OCI-LY7 (cell line): ENCODE results near the gene TGFB1. TPM values are rescaled to one million over a fixed set of nuclear protein-coding genes. Genes with fewer than 3 reads are reported as not detected.

Experiments
- BruUV-seq: library from RNA; stranded (reverse); fragments of 400-500 nt; replicated peaks from 2 replicates; lab custom pipeline; 2021; lab: Mats Ljungman, UMichigan
- CTCF ChIA-PET: fragments of 300-600 bp; sonication (Branson Sonifier 250); formaldehyde crosslinking; loops from one replicate; lab custom pipeline; 2022; ENCODE audit warnings: antibody characterized with exemption; ENCODE audit not compliant: unreplicated experiment; lab: Charles Lee
- POLR2A ChIA-PET: fragments of 300-600 bp; sonication (Branson Sonifier 250); formaldehyde crosslinking; loops from one replicate; lab custom pipeline; 2022; ENCODE audit warnings: antibody characterized with exemption; lab: Charles Lee
- DNase-seq: peaks from one replicate; pipeline ENCODE4 v3.0.0-alpha.2; 2015; ENCODE audit warnings: low spot score
- H2AFZ ChIP-seq: fragments of 200-600 bp; sonication (generic), shearing (Covaris generic); 2 replicates; pipeline ENCODE4 v1.6.1; 2014; ENCODE audit warnings: mild to moderate bottlenecking, antibody characterized with exemption, low read length, moderate library complexity
- H3K27ac ChIP-seq: fragments of 200-600 bp; sonication (generic); 2 replicates; pipeline ENCODE4 v1.5.1; 2014; ENCODE audit warnings: mixed run types, low read depth, mild to moderate bottlenecking, moderate library complexity, low read length, inconsistent platforms; ENCODE audit not compliant: poor library complexity, severe bottlenecking
- H3K36me3 ChIP-seq: fragments of 200-600 bp; sonication (generic); 2 replicates; pipeline ENCODE4 v1.6.1; 2014; ENCODE audit warnings: mild to moderate bottlenecking, antibody characterized with exemption, low read length, moderate library complexity, mixed read lengths; ENCODE audit not compliant: insufficient read depth
- H3K4me1 ChIP-seq: fragments of 200-600 bp; sonication (generic); 2 replicates; pipeline ENCODE4 v1.5.1; 2014; ENCODE audit warnings: mild to moderate bottlenecking, low read length; ENCODE audit not compliant: insufficient read depth, poor library complexity, severe bottlenecking
- H3K4me2 ChIP-seq: fragments of 200-600 bp; sonication (generic); 2 replicates; pipeline ENCODE4 v1.6.1; 2014; ENCODE audit warnings: mild to moderate bottlenecking, low read length
- H3K4me3 ChIP-seq: fragments of 200-600 bp; sonication (generic); 2 replicates; pipeline ENCODE4 v1.5.1; 2014; ENCODE audit warnings: mild to moderate bottlenecking, low read depth, low read length; ENCODE audit not compliant: poor library complexity, severe bottlenecking
- H3K79me2 ChIP-seq: fragments of 200-600 bp; sonication (generic); 2 replicates; pipeline ENCODE4 v1.6.1; 2016; ENCODE audit warnings: low read depth, mild to moderate bottlenecking, low read length, moderate library complexity, mixed read lengths; ENCODE audit not compliant: insufficient read depth
- H3K9me2 ChIP-seq: fragments of 200-600 bp; sonication (generic); 2 replicates; pipeline ENCODE4 v1.6.1; 2016; ENCODE audit warnings: mild to moderate bottlenecking, low read length, mixed read lengths; ENCODE audit not compliant: insufficient read depth
- H3K9me3 ChIP-seq: fragments of 200-600 bp; sonication (generic); 2 replicates; pipeline ENCODE4 v1.6.1; 2014; ENCODE audit warnings: mild to moderate bottlenecking, mixed run types, low read length, mixed read lengths
- H4K20me1 ChIP-seq: fragments of 200-600 bp; sonication (generic); 2 replicates; pipeline ENCODE4 v1.6.1; 2014; ENCODE audit warnings: mild to moderate bottlenecking, antibody characterized with exemption, low read length, moderate library complexity, mixed read lengths; ENCODE audit not compliant: insufficient read depth
- EZH2phosphoT487 ChIP-seq: fragments of 200-600 bp; sonication (generic); IDR thresholded peaks from 2 replicates; pipeline ENCODE4 v1.6.1; 2018; ENCODE audit warnings: low read depth, borderline replicate concordance, mild to moderate bottlenecking, mixed run types, antibody characterized with exemption, low read length, moderate library complexity, mixed read lengths
- intact Hi-C: fragments of 100-400 bp; cut with micrococcal nuclease; formaldehyde crosslinking; loops from one replicate; pipeline ENCODE4 v1.10.0; 2022; ENCODE audit not compliant: unreplicated experiment
- total RNA-seq, 2 experiments: library from RNA; depleted of rRNA in 1 of 2; stranded (reverse); fragments of >200 nt in 1 of 2; shearing (Covaris generic) in 1 of 2; gene quantifications; 2 replicates each; pipeline ENCODE4 v1.2.3, GENCODE V29; 2014 to 2022
- TF ChIP-seq, protein P1 (sequence below): fragments of 200-600 bp; sonication (generic); conservative IDR thresholded peaks from 2 replicates; pipeline ENCODE4 v1.5.1; 2014; ENCODE audit warnings: mild to moderate bottlenecking, antibody characterized with exemption, low read length, moderate library complexity, mixed read lengths

Gene TGFB1
- total RNA-seq, 2 experiments from 2014 or later: 15.5 to 88.8 TPM

DNA sequence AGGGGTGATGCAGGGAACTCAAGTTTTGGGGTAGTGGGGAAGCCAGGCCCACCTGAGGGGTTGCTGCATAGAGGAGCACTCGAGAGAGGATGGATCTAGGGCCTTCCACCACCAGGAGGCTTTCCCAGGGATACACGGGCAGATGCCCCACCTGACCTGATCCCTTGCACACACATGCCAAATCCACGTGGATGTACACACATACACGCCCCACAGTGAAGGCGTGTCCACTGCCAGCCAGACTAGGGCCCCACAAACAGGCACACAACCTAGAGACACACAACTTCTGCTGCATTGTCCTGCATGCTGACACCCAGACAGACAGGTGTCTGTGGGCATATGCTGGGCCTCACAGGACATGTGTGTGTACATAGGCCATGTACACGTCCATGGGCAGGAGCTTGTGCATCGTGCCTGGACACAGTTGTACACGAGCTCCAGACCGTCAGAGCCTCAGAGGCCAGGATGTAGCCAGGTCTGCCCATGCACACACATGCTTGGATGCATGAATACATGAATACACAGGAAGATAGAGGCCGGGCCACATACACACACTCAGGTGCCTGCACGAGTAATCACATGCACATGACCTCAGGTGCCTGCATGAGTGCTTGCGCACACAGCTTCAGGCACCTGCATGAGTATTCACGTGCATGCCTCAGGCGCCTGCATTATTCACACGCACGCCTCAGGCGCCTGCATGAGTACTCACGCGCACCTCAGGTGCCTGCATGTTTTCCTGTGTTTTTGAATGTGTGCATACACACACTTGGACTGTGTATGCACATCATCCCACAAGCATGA lies 34.8 kb downstream of the TGFB1 start:
- Histone ChIP-seq H3K36me3 (peaks cover 83% of the 10 kb centered on the region), H3K9me2 (no peaks in the 10 kb centered on the region), H3K27ac (no peak overlapping the region), H4K20me1 (no peaks in the 10 kb centered on the region; the same call in 1 of the 2 replicates), H3K4me1 (no peaks in the 10 kb centered on the region), H3K79me2 (no peaks in the 10 kb centered on the region), H3K4me3 (no peak overlapping the region), H3K9me3 (no peaks in the 10 kb centered on the region), H2AFZ (no peak overlapping the region), H3K4me2 (no peak overlapping the region)
- no peak for TF ChIP-seq EZH2phosphoT487
- TF ChIP-seq, protein P1, sequence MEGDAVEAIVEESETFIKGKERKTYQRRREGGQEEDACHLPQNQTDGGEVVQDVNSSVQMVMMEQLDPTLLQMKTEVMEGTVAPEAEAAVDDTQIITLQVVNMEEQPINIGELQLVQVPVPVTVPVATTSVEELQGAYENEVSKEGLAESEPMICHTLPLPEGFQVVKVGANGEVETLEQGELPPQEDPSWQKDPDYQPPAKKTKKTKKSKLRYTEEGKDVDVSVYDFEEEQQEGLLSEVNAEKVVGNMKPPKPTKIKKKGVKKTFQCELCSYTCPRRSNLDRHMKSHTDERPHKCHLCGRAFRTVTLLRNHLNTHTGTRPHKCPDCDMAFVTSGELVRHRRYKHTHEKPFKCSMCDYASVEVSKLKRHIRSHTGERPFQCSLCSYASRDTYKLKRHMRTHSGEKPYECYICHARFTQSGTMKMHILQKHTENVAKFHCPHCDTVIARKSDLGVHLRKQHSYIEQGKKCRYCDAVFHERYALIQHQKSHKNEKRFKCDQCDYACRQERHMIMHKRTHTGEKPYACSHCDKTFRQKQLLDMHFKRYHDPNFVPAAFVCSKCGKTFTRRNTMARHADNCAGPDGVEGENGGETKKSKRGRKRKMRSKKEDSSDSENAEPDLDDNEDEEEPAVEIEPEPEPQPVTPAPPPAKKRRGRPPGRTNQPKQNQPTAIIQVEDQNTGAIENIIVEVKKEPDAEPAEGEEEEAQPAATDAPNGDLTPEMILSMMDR: no peak
- intact Hi-C loops: no loop called here
- BruUV-seq: no TSS peak
- DNase-seq: no peak
- CTCF ChIA-PET: no interaction called here
- POLR2A ChIA-PET: no interaction called here

DNA sequence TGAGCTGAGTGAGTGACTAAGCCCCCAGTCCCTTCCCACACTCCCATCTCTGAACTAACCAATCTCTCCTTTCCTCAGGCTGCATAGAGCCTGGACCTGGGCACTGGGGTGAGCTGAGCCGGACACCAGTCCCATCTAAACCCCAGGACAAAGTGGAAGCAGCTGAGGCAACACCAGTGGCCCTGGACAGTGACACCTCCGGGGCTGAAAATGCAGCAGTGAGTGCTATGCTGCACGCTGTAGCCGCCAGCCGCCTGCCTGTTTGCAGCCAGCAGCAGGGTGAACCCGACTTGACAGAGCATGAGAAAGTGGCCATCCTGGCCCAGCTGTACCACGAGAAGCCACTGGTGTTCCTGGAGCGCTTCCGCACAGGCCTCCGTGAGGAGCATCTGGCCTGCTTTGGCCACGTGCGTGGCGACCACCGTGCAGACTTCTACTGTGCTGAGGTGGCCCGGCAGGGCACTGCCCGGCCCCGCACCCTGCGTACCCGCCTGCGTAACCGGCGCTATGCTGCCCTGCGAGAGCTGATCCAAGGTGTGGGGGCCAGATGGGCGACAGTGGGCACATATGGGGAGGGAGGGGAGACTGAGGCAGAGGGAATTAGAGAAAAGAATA lies 37.3 kb downstream of the TGFB1 start:
- TF ChIP-seq EZH2phosphoT487: no peak
- TF ChIP-seq, protein P1: no peak
- DNase-seq: no peak
- no peaks in the 10 kb centered on the region for H3K9me3 ChIP-seq
- ChIA-PET POLR2A (no interaction called here), CTCF (no interaction called here)
- no peak overlapping the region for H3K4me2 ChIP-seq
- no TSS peak for BruUV-seq
- no peaks in the 10 kb centered on the region for H4K20me1 ChIP-seq
- H3K27ac ChIP-seq: no peak overlapping the region
- no peaks in the 10 kb centered on the region for H3K9me2 ChIP-seq
- no peak overlapping the region for H3K4me3 ChIP-seq
- H2AFZ ChIP-seq: no peak overlapping the region
- peaks cover 87% of the 10 kb centered on the region for H3K36me3 ChIP-seq
- peaks cover 3% of the 10 kb centered on the region for H3K4me1 ChIP-seq
- intact Hi-C loops: no loop called here
- H3K79me2 ChIP-seq: peaks cover 7% of the 10 kb centered on the region

DNA sequence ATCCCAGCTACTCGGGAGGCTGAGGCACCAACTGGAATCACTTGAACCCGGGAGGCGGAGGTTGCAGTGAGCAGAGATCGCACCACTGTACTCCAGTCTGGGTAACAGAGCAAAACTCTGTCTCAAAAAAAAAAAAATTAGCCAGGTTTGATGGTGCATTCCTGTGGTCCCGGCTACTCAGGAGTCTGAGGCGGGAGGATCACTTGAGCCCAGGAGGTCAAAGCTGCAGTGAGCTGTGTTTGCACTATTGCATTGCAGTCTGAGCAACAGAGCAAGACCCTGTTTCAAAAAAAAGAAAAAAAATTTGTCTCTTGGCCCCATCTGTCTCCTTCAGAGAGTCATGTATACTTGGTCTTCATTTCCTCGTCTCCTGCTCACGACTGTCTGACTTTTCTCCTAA lies 42.1 kb downstream of the TGFB1 start:
- peak overlapping the region; percentile 77 for H3K4me3 ChIP-seq
- ChIA-PET CTCF (no interaction called here), POLR2A (no interaction called here)
- no peak overlapping the region for H3K27ac ChIP-seq
- peaks cover 18% of the 10 kb centered on the region for H3K79me2 ChIP-seq
- H3K9me2 ChIP-seq: no peaks in the 10 kb centered on the region
- H3K36me3 ChIP-seq: peaks cover 66% of the 10 kb centered on the region
- peaks cover 41% of the 10 kb centered on the region for H3K4me1 ChIP-seq
- H2AFZ ChIP-seq: no peak overlapping the region
- DNase-seq: no peak
- intact Hi-C loops: loop anchor here (2.0 kb wide), 2 partner anchors 15 to 41 kb away; partner anchors contain the start of gene TGFB1
- no TSS peak for BruUV-seq
- H3K4me2 ChIP-seq: peak overlapping the region; percentile 99
- no peak for TF ChIP-seq EZH2phosphoT487
- TF ChIP-seq, protein P1: no peak
- no peaks in the 10 kb centered on the region for H3K9me3 ChIP-seq
- no peaks in the 10 kb centered on the region for H4K20me1 ChIP-seq
